Measurements from ENCODE around the gene BID.

The BID gene

GRCh38 chr22:17732251-17732854, 41.9 kb downstream of the BID start:
- no peak for DNase-seq

DNA sequence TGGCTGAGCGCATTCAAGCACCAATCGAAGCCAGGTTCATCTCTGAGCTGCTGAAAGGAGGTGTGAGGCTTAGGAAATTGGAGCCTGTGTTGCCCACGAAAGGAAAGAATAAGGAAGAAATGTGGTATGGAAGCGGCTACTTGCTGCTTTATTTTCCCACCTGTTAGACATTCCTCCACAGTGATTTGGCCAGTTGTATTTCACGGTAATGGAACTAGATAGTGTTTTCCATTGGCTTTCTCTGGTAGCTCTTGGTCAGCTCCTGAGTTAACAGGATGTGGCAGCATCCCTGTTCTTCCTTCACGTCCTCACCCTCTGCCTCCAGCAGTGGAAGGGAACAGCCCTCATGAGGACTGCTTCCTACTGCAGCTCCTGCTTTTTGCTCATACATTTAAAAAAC, 44.7 kb downstream of the BID start:
- DNase-seq = no peak

DNA sequence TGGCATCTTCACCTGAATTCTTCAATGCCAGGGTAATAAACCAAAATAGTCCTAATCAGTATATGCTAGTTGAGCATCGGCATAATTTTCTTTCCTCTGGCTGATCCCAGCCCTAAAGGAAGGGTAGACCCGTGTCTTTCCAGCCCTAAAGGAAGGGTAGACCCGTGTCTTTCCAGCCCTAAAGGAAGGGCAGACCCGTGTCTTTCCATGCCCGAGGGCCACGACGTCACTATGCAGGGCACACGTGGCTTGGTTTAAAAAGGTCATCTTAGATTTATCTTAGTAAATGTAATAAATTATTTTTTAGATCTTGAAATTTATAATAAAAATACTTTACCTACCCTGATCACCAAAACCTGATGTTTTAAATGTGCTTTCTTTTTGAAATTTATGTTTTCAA, 45.5 kb downstream of the BID start:
- DNase-seq = no peak

GRCh38 chr22:17726928-17727897, 47.1 kb downstream of the BID start:
- no peak for DNase-seq

GRCh38 chr22:17726006-17726927, 48.0 kb downstream of the BID start:
- DNase-seq = no peak

GRCh38 chr22:17725500-17725796, 48.8 kb downstream of the BID start:
- no peak for DNase-seq

- DNase-seq = no peak
Measured at GRCh38 chr22:17724678-17725499, 49.4 kb downstream of the BID start.

- DNase-seq = no peak
Measured at GRCh38 chr22:17724241-17724640, 50.0 kb downstream of the BID start.

DNA sequence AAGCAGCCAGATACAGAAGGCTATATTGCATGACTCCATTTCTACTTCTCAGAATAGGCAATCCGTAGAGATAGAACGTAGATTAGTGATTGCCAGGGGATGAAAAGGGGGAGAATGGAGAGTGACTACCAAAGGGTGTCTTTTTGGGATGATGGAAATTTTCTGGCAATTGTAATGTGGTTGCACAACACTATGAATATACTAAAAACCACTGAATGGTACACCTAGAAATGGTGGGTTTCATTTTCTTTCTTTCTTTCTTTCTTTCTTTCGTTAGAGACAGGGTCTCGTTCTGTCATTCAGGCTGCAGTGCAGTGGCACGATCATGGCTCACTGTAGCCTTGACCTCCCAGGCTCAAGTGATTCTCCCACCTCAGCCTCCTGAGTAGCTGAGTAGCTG, 54.4 kb downstream of the BID start:
- DNase-seq = no peak

GRCh38 chr22:17717708-17718107, 56.6 kb downstream of the BID start:
- no peak for DNase-seq

GRCh38 chr22:17716529-17716928, 57.7 kb downstream of the BID start:
- no peak for DNase-seq

DNA sequence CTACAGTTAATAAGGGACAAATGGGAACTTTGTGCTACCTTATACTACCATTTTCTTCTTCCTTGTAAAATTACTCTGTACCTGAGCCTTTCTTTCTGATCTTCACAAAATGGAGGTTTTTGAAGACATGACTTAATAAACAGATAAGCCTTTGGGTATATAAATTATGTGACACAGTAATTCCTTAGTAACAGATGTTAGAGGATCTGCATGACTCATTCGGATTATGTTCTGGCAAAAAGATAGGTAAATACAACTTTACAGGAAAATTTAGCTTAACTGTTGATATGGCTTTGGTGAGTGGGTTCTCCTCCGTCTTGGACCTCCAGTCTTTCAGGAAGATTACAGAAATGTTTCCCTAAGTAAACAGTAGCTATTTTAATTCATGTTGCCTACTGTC, 61.8 kb downstream of the BID start:
- no peak for DNase-seq

DNA sequence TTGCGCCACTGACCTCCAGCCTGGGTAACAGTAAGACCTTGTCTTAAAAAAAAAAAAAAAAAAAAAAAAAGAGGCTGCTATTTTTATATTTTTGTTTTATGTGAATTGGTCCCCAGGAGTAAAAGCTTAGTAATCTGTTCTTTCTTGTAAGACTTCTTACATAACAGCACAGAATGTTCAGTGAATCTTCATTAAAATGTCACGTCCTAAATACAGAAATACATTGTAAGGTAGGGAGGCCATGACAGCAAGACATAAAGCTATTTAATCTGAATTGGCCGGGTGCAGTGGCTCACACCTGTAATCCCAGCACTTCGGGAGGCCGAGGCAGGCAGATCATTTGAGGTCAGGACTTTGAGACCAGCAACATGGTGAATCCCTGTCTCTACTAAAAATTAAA, 64.2 kb downstream of the BID start:
- DNase-seq = no peak

DNA sequence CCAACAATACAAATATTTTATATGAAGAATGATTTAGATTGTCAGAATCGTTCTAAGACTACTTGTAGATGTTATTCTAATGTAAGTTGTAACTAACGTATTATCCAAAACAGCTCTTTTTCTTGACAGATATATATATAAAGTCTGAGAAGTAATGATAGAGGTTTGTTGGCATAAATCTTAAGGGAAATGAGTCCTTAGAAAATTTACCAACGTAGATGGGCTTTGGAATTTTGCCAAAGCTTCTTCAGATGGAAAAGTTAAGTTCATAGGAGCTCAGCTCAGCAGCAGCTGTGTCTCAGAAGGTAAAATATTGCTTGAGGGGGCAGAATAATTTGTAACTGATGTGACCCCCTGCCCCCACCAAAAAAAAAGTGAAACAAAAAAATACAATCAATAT, 66.7 kb downstream of the BID start:
- DNase-seq = no peak

GRCh38 chr22:17706947-17707346, 67.3 kb downstream of the BID start:
- no peak for DNase-seq

DNA sequence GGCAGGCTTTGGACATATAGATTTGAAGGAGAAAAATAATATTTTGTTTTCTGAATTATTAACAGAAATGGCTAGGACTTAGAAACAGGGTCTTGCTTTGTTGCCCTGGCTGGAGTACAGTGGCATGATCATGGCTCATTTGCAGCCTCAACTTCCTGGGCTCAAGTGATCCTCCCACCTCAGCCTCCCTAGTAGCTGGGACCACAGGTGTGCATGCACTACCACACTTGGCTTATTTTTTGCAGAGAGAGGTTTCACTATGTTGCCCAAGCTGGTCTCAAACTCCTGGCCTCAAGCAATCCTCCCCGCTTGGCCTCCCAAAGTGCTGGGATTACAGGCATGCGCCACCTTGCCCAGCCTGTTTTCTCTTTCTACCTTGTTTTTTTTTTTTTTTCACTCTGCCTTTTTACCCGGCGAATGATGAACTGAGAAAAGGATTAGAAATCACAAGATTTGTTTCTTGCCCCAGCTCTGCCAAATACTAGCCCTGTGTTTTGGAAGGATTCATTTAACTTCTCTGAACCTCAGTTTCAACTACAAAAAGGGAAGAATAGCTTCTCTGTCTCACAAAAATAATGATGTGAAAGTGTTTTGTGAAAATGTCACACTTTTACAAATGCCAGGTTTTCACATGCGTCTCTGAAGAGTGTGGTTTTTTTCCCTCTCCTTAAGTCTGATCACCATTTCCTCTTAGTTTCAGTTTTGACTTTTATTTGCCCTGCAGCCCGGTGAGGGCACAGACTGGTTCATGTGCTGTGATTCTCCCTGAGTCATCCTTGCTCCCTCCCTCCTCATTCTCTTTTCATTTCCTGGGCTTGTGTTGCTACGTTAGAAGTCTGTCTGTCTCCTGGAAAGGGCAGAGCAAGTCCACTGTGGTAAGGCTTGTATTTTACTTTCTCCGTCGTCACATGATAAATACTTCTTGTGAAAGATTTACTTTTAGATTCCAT, 68.0 kb downstream of the BID start:
- peak; percentile 36 for DNase-seq

DNA sequence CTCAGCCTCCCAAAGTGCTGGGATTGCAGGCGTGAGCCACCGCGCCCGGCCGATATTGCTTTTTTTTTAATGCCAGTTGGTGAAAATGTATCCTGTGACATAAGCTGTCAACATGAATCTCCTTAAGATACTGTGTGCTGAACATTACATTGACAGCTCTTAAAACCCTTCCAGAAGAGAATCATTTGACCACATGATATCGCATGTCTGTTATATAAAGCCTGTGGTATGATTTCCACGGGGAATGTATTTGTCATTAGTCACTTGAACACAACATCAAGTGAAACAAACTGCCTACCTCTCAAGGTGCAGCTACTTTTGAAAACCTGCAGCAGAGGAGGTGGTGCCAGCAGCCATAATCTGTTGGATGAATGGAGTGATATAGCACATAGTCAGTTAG, 68.7 kb downstream of the BID start:
- DNase-seq = no peak

DNA sequence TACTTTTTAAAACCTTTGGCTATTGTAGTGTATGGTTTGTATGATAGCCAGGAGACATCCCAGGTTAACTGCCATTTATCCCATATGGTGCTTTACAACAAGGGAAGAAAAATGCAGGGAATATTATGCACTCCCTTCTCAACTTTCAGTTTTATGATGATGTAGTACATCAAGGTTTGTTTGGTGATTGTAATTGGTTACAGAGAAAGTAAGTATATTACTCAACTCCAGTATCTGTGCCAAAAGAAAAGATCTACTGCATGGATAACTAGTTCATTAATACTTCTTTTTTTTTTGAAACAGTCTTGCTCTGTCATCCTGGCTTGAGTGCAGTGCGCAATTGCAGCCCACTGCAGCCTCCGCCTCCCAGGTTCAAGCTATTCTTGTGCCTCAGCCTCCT, 70.5 kb downstream of the BID start:
- DNase-seq = no peak

- DNase-seq = no peak
Measured at GRCh38 chr22:17700778-17701177, 73.5 kb downstream of the BID start.

DNA sequence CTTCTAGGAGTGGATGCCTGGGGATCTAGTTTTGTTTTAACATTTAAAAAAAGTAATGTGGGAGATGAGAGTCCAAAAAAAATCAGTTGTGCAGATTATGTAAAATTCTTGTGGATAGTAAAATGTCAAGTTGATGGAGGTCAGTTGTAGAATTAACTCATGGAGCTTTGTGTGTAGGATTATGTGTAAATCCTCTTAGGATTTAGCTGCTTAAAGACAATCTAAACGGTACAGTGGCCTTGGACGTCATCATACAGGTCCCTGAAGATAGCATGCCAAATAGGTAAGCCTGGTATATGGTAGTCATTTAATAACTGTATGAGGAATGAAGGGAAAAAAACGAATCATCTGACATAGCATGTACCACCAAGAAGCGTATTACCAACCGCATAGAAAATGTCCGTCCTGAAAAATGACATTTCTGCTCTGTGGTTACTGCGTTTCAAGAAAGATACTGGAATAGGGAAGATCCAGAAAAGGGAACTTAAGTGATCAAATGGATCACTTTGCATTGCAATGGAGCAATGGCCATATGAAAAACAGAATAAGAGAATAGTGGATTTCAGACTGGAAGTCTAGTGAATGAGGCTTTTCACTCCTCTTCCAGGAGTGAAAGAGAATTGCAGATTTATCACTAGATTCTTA, 74.5 kb downstream of the BID start:
- DNase-seq = no peak

GRCh38 chr22:17698948-17699347, 75.3 kb downstream of the BID start:
- no peak for DNase-seq
